Sigmoid colon (tissue), 4 donors: ENCODE measurements around the gene GSN.

Source experiments
- POLR2A ChIP-seq, 2 donors: fragments of 450-650 bp; IDR thresholded peaks; one replicate each; pipeline ENCODE4 v1.6.1; 2016; ENCODE audit warnings: antibody characterized with exemption in 2 of 2, mild to moderate bottlenecking in 2 of 2, moderate library complexity in 2 of 2
- POLR2AphosphoS5 ChIP-seq, 4 donors: sonication (generic); formaldehyde crosslinking; IDR thresholded peaks; one replicate each; pipeline ENCODE4 v1.6.1; 2017; ENCODE audit warnings: antibody characterized with exemption in 4 of 4
- TF ChIP-seq, protein P1 (sequence below), 4 experiments: fragments of 450-650 bp in 3 of 4; fragments of 200-600 bp in 1 of 4; IDR thresholded peaks; one replicate each; pipeline ENCODE4 v1.5.1; 2016 to 2019; ENCODE audit warnings: antibody characterized with exemption in 4 of 4, mild to moderate bottlenecking in 3 of 4, moderate library complexity in 2 of 4

DNA sequence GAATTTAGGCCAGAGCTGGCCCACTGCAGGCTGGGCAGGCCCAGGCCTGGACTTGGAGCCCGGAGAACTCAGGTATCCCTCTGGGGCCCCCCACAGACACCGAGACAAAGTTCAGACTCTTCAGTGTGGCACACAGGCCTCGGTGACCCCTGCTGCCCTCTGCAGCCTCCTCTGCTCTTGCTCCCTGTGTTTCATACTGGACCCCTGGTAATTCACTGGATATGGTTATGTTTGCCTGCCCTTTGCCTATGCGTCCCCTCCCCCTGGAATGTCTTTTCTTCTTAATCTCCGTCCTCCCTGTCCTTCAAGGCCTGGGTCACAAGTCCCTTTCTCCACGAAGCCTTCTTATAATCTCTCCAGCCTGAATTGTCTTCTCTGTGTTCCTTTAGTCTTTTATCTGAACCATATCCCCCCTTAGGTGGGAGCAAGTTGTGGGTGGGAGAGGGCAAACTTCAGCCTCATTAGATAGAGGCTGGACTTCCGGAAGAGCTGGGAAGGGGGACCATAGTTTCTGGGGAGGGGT is 30.1 kb downstream of the GSN start:
- TF ChIP-seq, protein P1, sequence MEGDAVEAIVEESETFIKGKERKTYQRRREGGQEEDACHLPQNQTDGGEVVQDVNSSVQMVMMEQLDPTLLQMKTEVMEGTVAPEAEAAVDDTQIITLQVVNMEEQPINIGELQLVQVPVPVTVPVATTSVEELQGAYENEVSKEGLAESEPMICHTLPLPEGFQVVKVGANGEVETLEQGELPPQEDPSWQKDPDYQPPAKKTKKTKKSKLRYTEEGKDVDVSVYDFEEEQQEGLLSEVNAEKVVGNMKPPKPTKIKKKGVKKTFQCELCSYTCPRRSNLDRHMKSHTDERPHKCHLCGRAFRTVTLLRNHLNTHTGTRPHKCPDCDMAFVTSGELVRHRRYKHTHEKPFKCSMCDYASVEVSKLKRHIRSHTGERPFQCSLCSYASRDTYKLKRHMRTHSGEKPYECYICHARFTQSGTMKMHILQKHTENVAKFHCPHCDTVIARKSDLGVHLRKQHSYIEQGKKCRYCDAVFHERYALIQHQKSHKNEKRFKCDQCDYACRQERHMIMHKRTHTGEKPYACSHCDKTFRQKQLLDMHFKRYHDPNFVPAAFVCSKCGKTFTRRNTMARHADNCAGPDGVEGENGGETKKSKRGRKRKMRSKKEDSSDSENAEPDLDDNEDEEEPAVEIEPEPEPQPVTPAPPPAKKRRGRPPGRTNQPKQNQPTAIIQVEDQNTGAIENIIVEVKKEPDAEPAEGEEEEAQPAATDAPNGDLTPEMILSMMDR (IDR thresholded peaks at IDR 0.05), result no peak
- TF ChIP-seq POLR2A (IDR thresholded peaks at IDR 0.05) (no peak), POLR2AphosphoS5 (IDR thresholded peaks at IDR 0.05) (no peak)
